SK-N-SH treated with all-trans-retinoic acid at 6 μM for 48 hours (cell line): ENCODE data around the gene ARL6IP4.

Source experiments
- ATAC-seq: fragments of 200-7000 bp; cut with Tn5 transposase; 3 replicates; pipeline ENCODE4 v1.9.1; 2020; ENCODE audit warnings: mild to moderate bottlenecking, moderate library complexity
- ARNTL ChIP-seq: fragments of 450-650 bp; formaldehyde crosslinking; IDR thresholded peaks from 2 replicates; pipeline ENCODE4 v1.5.0; 2020; ENCODE audit warnings: low read depth, mild to moderate bottlenecking, moderate library complexity, borderline replicate concordance
- BACH2 ChIP-seq: fragments of 250-450 bp; sonication (Bioruptor Pico); IDR thresholded peaks from 2 replicates; pipeline ENCODE4 v1.9.0; 2021; ENCODE audit warnings: mild to moderate bottlenecking, borderline replicate concordance
- CSRNP3 ChIP-seq: fragments of 250-450 bp; sonication (Bioruptor Pico); IDR thresholded peaks from 2 replicates; pipeline ENCODE4 v1.5.1; 2021; ENCODE audit warnings: mild to moderate bottlenecking, moderate library complexity
- ESRRG ChIP-seq: fragments of 250-450 bp; sonication (Bioruptor Pico); IDR thresholded peaks from 2 replicates; pipeline ENCODE4 v1.6.1; 2021; ENCODE audit warnings: mild to moderate bottlenecking
- GLIS3 ChIP-seq: fragments of 250-450 bp; sonication (Bioruptor Pico); IDR thresholded peaks from 2 replicates; pipeline ENCODE4 v1.5.0; 2020; ENCODE audit warnings: mild to moderate bottlenecking, moderate library complexity
- OSR1 ChIP-seq: fragments of 250-450 bp; sonication (Bioruptor Pico); IDR thresholded peaks from 2 replicates; pipeline ENCODE4 v1.8.0; 2022; ENCODE audit warnings: moderate library complexity, mild to moderate bottlenecking, inconsistent platforms
- PATZ1 ChIP-seq: fragments of 250-450 bp; sonication (Bioruptor Pico); IDR thresholded peaks from 2 replicates; pipeline ENCODE4 v1.8.0; 2020; ENCODE audit warnings: mild to moderate bottlenecking, moderate library complexity, borderline replicate concordance
- PPARA ChIP-seq: fragments of 250-450 bp; sonication (Bioruptor Pico); IDR thresholded peaks from 2 replicates; pipeline ENCODE4 v1.5.0; 2020; ENCODE audit warnings: mild to moderate bottlenecking, borderline replicate concordance
- RARB ChIP-seq: fragments of 250-450 bp; sonication (Bioruptor Pico); IDR thresholded peaks from 2 replicates; pipeline ENCODE4 v1.8.0; 2021; ENCODE audit warnings: mild to moderate bottlenecking, moderate library complexity
- SNAI2 ChIP-seq: fragments of 250-450 bp; sonication (Bioruptor Pico); IDR thresholded peaks from 2 replicates; pipeline ENCODE4 v1.5.0; 2020; ENCODE audit warnings: mild to moderate bottlenecking, moderate library complexity
- TCF4 ChIP-seq: fragments of 250-450 bp; sonication (Bioruptor Pico); IDR thresholded peaks from 2 replicates; pipeline ENCODE4 v1.8.0; 2021; ENCODE audit warnings: mild to moderate bottlenecking, moderate library complexity, borderline replicate concordance
- TOX ChIP-seq: fragments of 250-450 bp; sonication (Bioruptor Pico); IDR thresholded peaks from 2 replicates; pipeline ENCODE4 v1.8.0; 2021; ENCODE audit warnings: mild to moderate bottlenecking, moderate library complexity, borderline replicate concordance
- TSHZ2 ChIP-seq: fragments of 250-450 bp; sonication (Bioruptor Pico); IDR thresholded peaks from 2 replicates; pipeline ENCODE4 v1.5.0; 2020; ENCODE audit warnings: mild to moderate bottlenecking, moderate library complexity
- ZFP3 ChIP-seq: fragments of 250-450 bp; sonication (Bioruptor Pico); IDR thresholded peaks from 2 replicates; pipeline ENCODE4 v1.5.0; 2020; ENCODE audit warnings: mild to moderate bottlenecking, moderate library complexity
- ZFP30 ChIP-seq: fragments of 450-650 bp; formaldehyde crosslinking; IDR thresholded peaks from 2 replicates; pipeline ENCODE4 v1.5.0; 2022; ENCODE audit warnings: mild to moderate bottlenecking, moderate library complexity
- ZNF565 ChIP-seq: fragments of 450-650 bp; formaldehyde crosslinking; conservative IDR thresholded peaks from 2 replicates; pipeline ENCODE4 v1.5.0; 2020; ENCODE audit warnings: low read depth, mild to moderate bottlenecking, moderate library complexity
- ZNF70 ChIP-seq: fragments of 450-650 bp; formaldehyde crosslinking; IDR thresholded peaks from 2 replicates; pipeline ENCODE4 v1.5.0; 2020; ENCODE audit warnings: mild to moderate bottlenecking, moderate library complexity

Gene ARL6IP4

GRCh38 chr12:122997343-122998250, 17.1 kb downstream of the ARL6IP4 start:
- ATAC-seq = no peak
- TF ChIP-seq OSR1 (CRISPR knock-in tag) (no peak), CSRNP3 (CRISPR knock-in tag) (no peak), PPARA (no peak), RARB (CRISPR knock-in tag) (no peak), ZFP30 (no peak), ZNF70 (CRISPR knock-in tag) (no peak), TCF4 (CRISPR knock-in tag) (no peak)

GRCh38 chr12:122998316-122998715, 17.8 kb downstream of the ARL6IP4 start:
- no peak for ATAC-seq
- TF ChIP-seq PPARA (no peak), ZFP3 (CRISPR knock-in tag) (no peak), OSR1 (CRISPR knock-in tag) (no peak), TSHZ2 (CRISPR knock-in tag) (no peak), ESRRG (CRISPR knock-in tag) (no peak), ZNF70 (CRISPR knock-in tag) (no peak), PATZ1 (CRISPR knock-in tag) (no peak)

- no peak for TF ChIP-seq TOX (CRISPR knock-in tag)
- no peak for TF ChIP-seq ZFP30
- TF ChIP-seq CSRNP3 (CRISPR knock-in tag) = no peak
- no peak for TF ChIP-seq TSHZ2 (CRISPR knock-in tag)
- no peak for TF ChIP-seq BACH2
- no peak for TF ChIP-seq ARNTL (CRISPR knock-in tag)
- TF ChIP-seq RARB (CRISPR knock-in tag) = no peak
- no peak for TF ChIP-seq GLIS3
- no peak for TF ChIP-seq ZNF70 (CRISPR knock-in tag)
- no peak for TF ChIP-seq ZFP3 (CRISPR knock-in tag)
- no peak for TF ChIP-seq PPARA
- TF ChIP-seq ZNF565 (CRISPR knock-in tag) = no peak
- TF ChIP-seq TCF4 (CRISPR knock-in tag) = no peak
- no peak for TF ChIP-seq SNAI2 (CRISPR knock-in tag)
- no peak for ATAC-seq
Observed at GRCh38 chr12:122999196-122999946, 18.9 kb downstream of the ARL6IP4 start.
